A549 (cell line): ENCODE results near the gene UQCRH. TPM values are rescaled to one million over a fixed set of nuclear protein-coding genes. Genes with fewer than 3 reads are reported as not detected.

Source experiments
- ATAC-seq, 2 experiments: fragments of 200-7000 bp in 1 of 2; fragments of >200 bp in 1 of 2; cut with Nextera tagmentation in 1 of 2; cut with Tn5 transposase in 1 of 2; 3 replicates each; pipeline versions ENCODE4 v1.8.0 to v1.9.1; 2018 to 2020; ENCODE audit warnings: mild to moderate bottlenecking in 1 of 2, moderate library complexity in 1 of 2
- CTCF ChIA-PET: fragments of 300-600 bp; sonication (Branson Sonifier 250); formaldehyde crosslinking; extraction: SDS; loops from one replicate; lab custom pipeline; 2021; ENCODE audit warnings: antibody characterized with exemption, inconsistent platforms; lab: Yijun Ruan, JAX
- POLR2A ChIA-PET: fragments of 350-600 bp; formaldehyde crosslinking; extraction: SDS; loops from one replicate; lab custom pipeline; 2021; ENCODE audit warnings: antibody characterized with exemption, inconsistent platforms; lab: Yijun Ruan, JAX
- DNase-seq, 2 experiments: peaks; one replicate each; pipeline versions ENCODE4 v3.0.0 to v3.0.0-alpha.2; 2011 to 2016; ENCODE audit warnings: low read depth in 1 of 2, low spot score in 1 of 2
- FAIRE-seq: peaks from 2 replicates; lab custom pipeline; 2011; peaks lifted over from hg19 to GRCh38; lab: Jason Lieb, UNC
- H3K27ac ChIP-seq, 2 experiments: fragments of >200 bp; sonication (Bioruptor Twin); formaldehyde crosslinking; 3 replicates each; pipeline ENCODE4 v1.5.1; 2016 to 2017
- H3K4me1 ChIP-seq: fragments of >200 bp; sonication (Bioruptor Twin); formaldehyde crosslinking; 3 replicates; pipeline ENCODE4 v1.6.1; 2016
- H3K4me2 ChIP-seq: fragments of >200 bp; sonication (Bioruptor Twin); formaldehyde crosslinking; 3 replicates; pipeline ENCODE4 v1.6.1; 2016
- H3K4me3 ChIP-seq: fragments of >200 bp; sonication (Bioruptor Twin); formaldehyde crosslinking; 3 replicates; pipeline ENCODE4 v1.5.1; 2016
- H3K9me3 ChIP-seq: fragments of >200 bp; sonication (Bioruptor Twin); formaldehyde crosslinking; 3 replicates; pipeline ENCODE4 v1.6.1; 2016
- CBX2 ChIP-seq: fragments of 200-600 bp; sonication (generic); IDR thresholded peaks from 2 replicates; pipeline ENCODE4 v1.6.1; 2016; ENCODE audit warnings: low read depth, mild to moderate bottlenecking, borderline replicate concordance
- CHD2 ChIP-seq: fragments of 150-350 bp; IDR thresholded peaks from 2 replicates; pipeline ENCODE4 v1.6.1; 2014; ENCODE audit warnings: low read length; ENCODE audit not compliant: partially characterized antibody
- HDAC2 ChIP-seq: fragments of 200-600 bp; sonication (generic); IDR thresholded peaks from 2 replicates; pipeline ENCODE4 v1.6.1; 2016
- HEYL ChIP-seq: fragments of 250-450 bp; sonication (Bioruptor Pico); IDR thresholded peaks from 2 replicates; pipeline ENCODE4 v1.8.0; 2021; ENCODE audit warnings: mild to moderate bottlenecking, moderate library complexity
- HOXA7 ChIP-seq: fragments of 250-450 bp; sonication (Bioruptor Pico); IDR thresholded peaks from 2 replicates; pipeline ENCODE4 v1.5.0; 2020; ENCODE audit warnings: mild to moderate bottlenecking, moderate library complexity
- HOXB13 ChIP-seq: fragments of 250-450 bp; sonication (Bioruptor Pico); IDR thresholded peaks from 2 replicates; pipeline ENCODE4 v1.5.0; 2020; ENCODE audit warnings: low read depth, mild to moderate bottlenecking, moderate library complexity
- KDM1A ChIP-seq: fragments of 200-600 bp; sonication (generic); IDR thresholded peaks from 2 replicates; pipeline ENCODE4 v1.6.1; 2016; ENCODE audit warnings: low read depth, mild to moderate bottlenecking
- MAZ ChIP-seq: fragments of 150-350 bp; IDR thresholded peaks from 2 replicates; pipeline ENCODE4 v1.6.1; 2014; ENCODE audit warnings: antibody characterized with exemption, low read depth, low read length, borderline replicate concordance
- NFE2L2 ChIP-seq: fragments of 150-350 bp; conservative IDR thresholded peaks from 2 replicates; pipeline ENCODE4 v1.6.1; 2014; ENCODE audit warnings: low read length
- RAD21 ChIP-seq, 2 experiments: fragments of >200 bp in 1 of 2; sonication (Bioruptor Twin) in 1 of 2; formaldehyde crosslinking in 1 of 2; IDR thresholded peaks in 1 of 2; conservative IDR thresholded peaks in 1 of 2; 2 replicates in 1 of 2; 3 replicates in 1 of 2; pipeline ENCODE4 v1.6.1; 2012 to 2018; ENCODE audit warnings: inconsistent platforms in 1 of 2
- RARB ChIP-seq: fragments of 250-450 bp; sonication (Bioruptor Pico); IDR thresholded peaks from 2 replicates; pipeline ENCODE4 v1.8.0; 2021; ENCODE audit warnings: mild to moderate bottlenecking, moderate library complexity
- RCOR1 ChIP-seq: fragments of 150-350 bp; IDR thresholded peaks from 2 replicates; pipeline ENCODE4 v1.6.1; 2014; ENCODE audit warnings: antibody characterized with exemption, low read length, low read depth
- RFX5 ChIP-seq: fragments of 450-650 bp; IDR thresholded peaks from 2 replicates; pipeline ENCODE4 v1.7.1; 2014; ENCODE audit warnings: antibody characterized with exemption, mild to moderate bottlenecking, moderate library complexity
- SMC3 ChIP-seq: fragments of >200 bp; sonication (Bioruptor Twin); formaldehyde crosslinking; IDR thresholded peaks from 3 replicates; pipeline ENCODE4 v1.6.1; 2018; ENCODE audit warnings: inconsistent platforms
- SREBF2 ChIP-seq: fragments of 450-650 bp; IDR thresholded peaks from 2 replicates; pipeline ENCODE4 v1.6.1; 2014; ENCODE audit warnings: mild to moderate bottlenecking, moderate library complexity
- ZC3H11A ChIP-seq: fragments of 450-650 bp; IDR thresholded peaks from 2 replicates; pipeline ENCODE4 v1.6.1; 2014; ENCODE audit warnings: antibody characterized with exemption, mild to moderate bottlenecking
- ZNF302 ChIP-seq: fragments of 250-450 bp; sonication (Bioruptor Pico); IDR thresholded peaks from 2 replicates; pipeline ENCODE4 v1.9.0; 2021; ENCODE audit warnings: inconsistent platforms, mild to moderate bottlenecking, moderate library complexity
- WGBS: methylation state at CpG from one replicate; pipeline ENCODE4 v1.1.6; 2017; ENCODE audit errors: missing lambda C conversion rate; 5-methylcytosine and 5-hydroxymethylcytosine counted together
- polyA plus RNA-seq, 4 experiments: library from polyadenylated mRNA; depleted of rRNA in 3 of 4; stranded (reverse); fragments of >200 nt; fragmentation: RNase III in 1 of 4; extraction: RNeasy Plus Mini Kit Qiagen cat#74134 plus additional on column Dnase treatment in 1 of 4; gene quantifications; 2 replicates in 3 of 4; 3 replicates in 1 of 4; pipeline ENCODE4 v1.2.3, GENCODE V29; 2011 to 2017
- TF ChIP-seq, protein P1 (sequence below): fragments of >200 bp; sonication (Bioruptor Twin); formaldehyde crosslinking; IDR thresholded peaks from 2 replicates; pipeline ENCODE4 v1.6.1; 2016
- TF ChIP-seq, protein P2 (sequence below): IDR thresholded peaks from 2 replicates; pipeline ENCODE4 v1.6.1; 2012
- TF ChIP-seq, protein P3 (sequence below): fragments of 450-650 bp; IDR thresholded peaks from 2 replicates; pipeline ENCODE4 v1.6.1; 2014; ENCODE audit warnings: antibody characterized with exemption
- TF ChIP-seq, protein P4 (sequence below): IDR thresholded peaks from 2 replicates; pipeline ENCODE4 v1.6.1; 2012; ENCODE audit warnings: low read depth, borderline replicate concordance

UQCRH gene
- polyA plus RNA-seq, 2 of the 4 experiments (the other 2 are of a cell fraction) = 762 to 793 TPM

DNA sequence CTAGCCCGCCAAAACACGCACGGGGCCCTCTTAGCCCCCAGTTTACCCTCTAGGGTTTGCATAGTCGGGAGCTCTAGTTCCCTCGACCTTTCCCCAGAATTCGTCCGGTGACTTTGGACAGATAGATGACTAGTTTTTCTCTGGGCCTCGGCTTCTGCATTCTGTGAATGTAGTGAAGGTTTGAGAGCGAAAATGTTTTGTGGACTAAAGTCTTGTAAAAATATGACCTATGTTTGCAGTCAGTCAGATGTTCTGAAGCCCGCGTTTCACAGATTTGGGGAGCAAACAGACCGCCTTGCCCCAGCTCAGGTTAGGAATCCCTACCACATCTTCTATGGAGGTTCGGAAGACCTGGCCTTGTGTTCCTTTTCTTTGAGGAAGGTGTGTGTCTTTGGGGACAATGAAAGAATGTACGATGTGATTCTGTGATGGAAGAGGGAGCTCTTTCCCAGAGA, 401 bp downstream of the UQCRH start:
- CTCF ChIA-PET = interaction anchor here (0.8 to 2.6 kb wide), 4 partner anchors 17 to 44 kb away, joined by 3 to 17 read pairs (median 5); partner anchors contain the start of gene NSUN4
- peak overlapping the region; percentile 90 for H3K4me2 ChIP-seq
- TF ChIP-seq RFX5 (no peak), KDM1A (no peak), HEYL (CRISPR knock-in tag) (no peak), HDAC2 (no peak), CBX2 (no peak), ZNF302 (no peak), CHD2 (no peak), HOXB13 (CRISPR knock-in tag) (no peak), SMC3 (no peak), RAD21 (conservative IDR thresholded peaks at IDR 0.05 in 1 of 2, IDR thresholded peaks at IDR 0.05 in 1 of 2) (no peak), HOXA7 (CRISPR knock-in tag) (no peak), RCOR1 (no peak), ZC3H11A (no peak), NFE2L2 (no peak), RARB (no peak)
- TF ChIP-seq, protein P1, sequence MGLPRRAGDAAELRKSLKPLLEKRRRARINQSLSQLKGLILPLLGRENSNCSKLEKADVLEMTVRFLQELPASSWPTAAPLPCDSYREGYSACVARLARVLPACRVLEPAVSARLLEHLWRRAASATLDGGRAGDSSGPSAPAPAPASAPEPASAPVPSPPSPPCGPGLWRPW = no peak
- TF ChIP-seq, protein P2, sequence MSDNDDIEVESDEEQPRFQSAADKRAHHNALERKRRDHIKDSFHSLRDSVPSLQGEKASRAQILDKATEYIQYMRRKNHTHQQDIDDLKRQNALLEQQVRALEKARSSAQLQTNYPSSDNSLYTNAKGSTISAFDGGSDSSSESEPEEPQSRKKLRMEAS = no peak
- TF ChIP-seq, protein P3, sequence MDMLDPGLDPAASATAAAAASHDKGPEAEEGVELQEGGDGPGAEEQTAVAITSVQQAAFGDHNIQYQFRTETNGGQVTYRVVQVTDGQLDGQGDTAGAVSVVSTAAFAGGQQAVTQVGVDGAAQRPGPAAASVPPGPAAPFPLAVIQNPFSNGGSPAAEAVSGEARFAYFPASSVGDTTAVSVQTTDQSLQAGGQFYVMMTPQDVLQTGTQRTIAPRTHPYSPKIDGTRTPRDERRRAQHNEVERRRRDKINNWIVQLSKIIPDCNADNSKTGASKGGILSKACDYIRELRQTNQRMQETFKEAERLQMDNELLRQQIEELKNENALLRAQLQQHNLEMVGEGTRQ = no peak
- TF ChIP-seq, protein P4, sequence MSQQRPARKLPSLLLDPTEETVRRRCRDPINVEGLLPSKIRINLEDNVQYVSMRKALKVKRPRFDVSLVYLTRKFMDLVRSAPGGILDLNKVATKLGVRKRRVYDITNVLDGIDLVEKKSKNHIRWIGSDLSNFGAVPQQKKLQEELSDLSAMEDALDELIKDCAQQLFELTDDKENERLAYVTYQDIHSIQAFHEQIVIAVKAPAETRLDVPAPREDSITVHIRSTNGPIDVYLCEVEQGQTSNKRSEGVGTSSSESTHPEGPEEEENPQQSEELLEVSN = no peak
- no peaks in the 10 kb centered on the region for H3K9me3 ChIP-seq
- DNase-seq (no peak), ATAC-seq (peak; percentile 38 to 48), FAIRE-seq (no peak)
- H3K4me1 ChIP-seq = peaks cover 28% of the 10 kb centered on the region; the same call in 2 of the 3 replicates
- POLR2A ChIA-PET = interaction anchor here (0.7 to 1.9 kb wide), 4 partner anchors 37 to 172 kb away, joined by 3 to 14 read pairs (median 6); partner anchors contain the start of genes NSUN4, PIK3R3 and RAD54L
- 0% methylated on average over 14 of the region's 14 CpGs for WGBS
- H3K27ac ChIP-seq = peak overlapping the region; percentile 98 to 99
- H3K4me3 ChIP-seq = peak overlapping the region; percentile 84

DNA sequence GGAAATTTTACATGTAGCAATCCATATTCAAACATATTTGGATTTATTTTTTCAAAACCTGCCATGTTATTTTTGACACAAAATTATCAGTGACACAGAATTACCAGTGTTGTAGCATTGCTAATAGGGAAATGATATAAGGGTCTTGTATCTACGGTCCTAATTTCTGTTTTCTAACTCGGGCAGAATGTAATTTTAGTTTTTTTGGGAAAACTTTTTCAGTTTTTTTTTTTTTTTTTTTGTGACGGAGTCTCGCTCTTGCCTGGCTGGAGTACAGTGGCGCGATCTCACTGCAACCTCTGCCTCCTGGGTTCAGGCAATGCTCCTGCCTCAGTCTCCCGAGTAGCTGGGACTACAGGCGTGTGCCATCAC, 2.6 kb downstream of the UQCRH start:
- Histone ChIP-seq H3K4me1 (peaks cover 22% of the 10 kb centered on the region; the same call in 2 of the 3 replicates), H3K4me3 (no peak overlapping the region), H3K27ac (no peak overlapping the region), H3K9me3 (no peaks in the 10 kb centered on the region), H3K4me2 (0 out of 3 replicates have a peak overlapping the region, but pooled peaks have one; percentile 90)
- 84% methylated on average over 7 of the region's 8 CpGs for WGBS
- ChIA-PET CTCF (no interaction called here), POLR2A (no interaction called here)
- ATAC-seq = no peak
- FAIRE-seq = no peak
- TF ChIP-seq MAZ (no peak), SREBF2 (no peak), RFX5 (no peak)
- TF ChIP-seq, protein P3 = no peak
- DNase-seq = no peak
